Trophoblast cell (in vitro differentiated cells and primary cell): ENCODE results near the gene FRMD4A.
A peak's percentile ranks its signal among the peaks of the same experiment; 100 is the strongest.

Experiments
- DNase-seq, 2 donors: peaks; one replicate each; pipeline ENCODE4 v3.0.0-alpha.2; 2016
- H2AFZ ChIP-seq: 2 replicates; pipeline ENCODE4 v1.6.1; 2013; ENCODE audit warnings: low read length, moderate library complexity, mild to moderate bottlenecking; ENCODE audit not compliant: insufficient read depth, poor library complexity
- H2AK5ac ChIP-seq: 2 replicates; pipeline ENCODE4 v1.6.1; 2013; ENCODE audit warnings: mild to moderate bottlenecking, low read length
- H2BK120ac ChIP-seq: 2 replicates; pipeline ENCODE4 v1.6.1; 2013; ENCODE audit warnings: low read length, mild to moderate bottlenecking, moderate library complexity; ENCODE audit not compliant: insufficient read depth, poor library complexity
- H2BK12ac ChIP-seq: 2 replicates; pipeline ENCODE4 v1.6.1; 2013; ENCODE audit warnings: mild to moderate bottlenecking, low read length, moderate library complexity
- H2BK5ac ChIP-seq: 2 replicates; pipeline ENCODE4 v1.6.1; 2013; ENCODE audit warnings: low read length, low read depth, moderate library complexity, mild to moderate bottlenecking; ENCODE audit not compliant: poor library complexity
- H3K14ac ChIP-seq: 2 replicates; pipeline ENCODE4 v1.6.1; 2013; ENCODE audit warnings: mild to moderate bottlenecking, low read length
- H3K18ac ChIP-seq: 2 replicates; pipeline ENCODE4 v1.6.1; 2013; ENCODE audit warnings: mild to moderate bottlenecking, low read length
- H3K23ac ChIP-seq: 2 replicates; pipeline ENCODE4 v1.6.1; 2013; ENCODE audit warnings: low read length
- H3K27ac ChIP-seq: 2 replicates; pipeline ENCODE4 v1.5.1; 2013; ENCODE audit warnings: low read depth, mild to moderate bottlenecking, inconsistent platforms, low read length, moderate library complexity
- H3K27me3 ChIP-seq: 2 replicates; pipeline ENCODE4 v1.6.1; 2013; ENCODE audit warnings: inconsistent platforms, mild to moderate bottlenecking, low read length, moderate library complexity; ENCODE audit not compliant: insufficient read depth
- H3K36me3 ChIP-seq, 2 experiments: 1 replicate in 1 of 2; 2 replicates in 1 of 2; pipeline ENCODE4 v1.6.1; 2013; ENCODE audit warnings: low read length in 2 of 2, mild to moderate bottlenecking in 2 of 2, moderate library complexity in 1 of 2; ENCODE audit not compliant: insufficient read depth in 2 of 2, control insufficient read depth in 1 of 2
- H3K4ac ChIP-seq: 2 replicates; pipeline ENCODE4 v1.6.1; 2013; ENCODE audit warnings: low read depth, mild to moderate bottlenecking, low read length, moderate library complexity
- H3K4me1 ChIP-seq, 2 experiments: 1 replicate in 1 of 2; 2 replicates in 1 of 2; pipeline ENCODE4 v1.6.1; 2013; ENCODE audit warnings: low read length in 2 of 2, mild to moderate bottlenecking in 2 of 2, moderate library complexity in 1 of 2; ENCODE audit not compliant: insufficient read depth in 2 of 2, control insufficient read depth in 1 of 2
- H3K4me2 ChIP-seq: 2 replicates; pipeline ENCODE4 v1.6.1; 2013; ENCODE audit warnings: inconsistent platforms, mild to moderate bottlenecking, low read length, moderate library complexity
- H3K4me3 ChIP-seq: 2 replicates; pipeline ENCODE4 v1.5.1; 2013; ENCODE audit warnings: mild to moderate bottlenecking, low read depth, low read length, inconsistent platforms
- H3K79me1 ChIP-seq: one replicate; pipeline ENCODE4 v1.6.1; 2013; ENCODE audit warnings: low read length
- H3K79me2 ChIP-seq: 2 replicates; pipeline ENCODE4 v1.6.1; 2013; ENCODE audit warnings: low read length, mild to moderate bottlenecking; ENCODE audit not compliant: control insufficient read depth, insufficient read depth, poor library complexity
- H3K9ac ChIP-seq: 2 replicates; pipeline ENCODE4 v1.6.1; 2013; ENCODE audit warnings: mild to moderate bottlenecking, low read length
- H3K9me3 ChIP-seq: 2 replicates; pipeline ENCODE4 v1.6.1; 2013; ENCODE audit warnings: low read depth, mild to moderate bottlenecking, control low read depth, inconsistent platforms, low read length; ENCODE audit not compliant: insufficient read depth
- H4K12ac ChIP-seq: 2 replicates; pipeline ENCODE4 v1.6.1; 2013; ENCODE audit warnings: low read depth, mild to moderate bottlenecking, low read length, moderate library complexity
- H4K8ac ChIP-seq: 2 replicates; pipeline ENCODE4 v1.6.1; 2013; ENCODE audit warnings: low read depth, mild to moderate bottlenecking, low read length, moderate library complexity
- H4K91ac ChIP-seq: one replicate; pipeline ENCODE4 v1.6.1; 2013; ENCODE audit warnings: low read depth, mild to moderate bottlenecking, low read length, moderate library complexity
- WGBS: extraction: QIAGEN DNeasy Blood & Tissue Kit; methylation state at CpG from one replicate; pipeline ENCODE4 v1.1.7; 2013; ENCODE audit warnings: missing lambda C conversion rate; ENCODE audit not compliant: insufficient read length, insufficient coverage; ENCODE audit errors: extremely low coverage; 5-methylcytosine and 5-hydroxymethylcytosine counted together

Gene FRMD4A

GRCh38 chr10:14304046-14304445 lies 26.7 kb downstream of the FRMD4A start:
- Histone ChIP-seq H3K4me1 (peaks cover 5 to 7% of the 10 kb centered on the region in 2 experiments), H3K79me2 (no peaks in the 10 kb centered on the region), H3K9me3 (no peaks in the 10 kb centered on the region), H3K18ac (no peak overlapping the region), H3K79me1 (no peaks in the 10 kb centered on the region), H3K23ac (no peak overlapping the region), H4K12ac (no peak overlapping the region), H2AK5ac (no peak overlapping the region), H2BK5ac (no peak overlapping the region), H4K91ac (no peak overlapping the region), H3K27ac (no peak overlapping the region), H3K9ac (no peak overlapping the region), H3K27me3 (no peaks in the 10 kb centered on the region), H3K14ac (no peak overlapping the region), H2BK120ac (no peak overlapping the region), H2BK12ac (no peak overlapping the region), H3K36me3 (no peaks in the 10 kb centered on the region), H3K4me3 (no peak overlapping the region), H4K8ac (no peak overlapping the region), H3K4me2 (no peak overlapping the region), H2AFZ (no peak overlapping the region), H3K4ac (no peak overlapping the region)
- no peak for DNase-seq
- WGBS = no CpG with 5 or more reads among the region's 5 CpGs

- Histone ChIP-seq H3K14ac (no peak overlapping the region), H3K4me2 (no peak overlapping the region), H3K9ac (no peak overlapping the region), H2AK5ac (no peak overlapping the region), H3K79me1 (no peaks in the 10 kb centered on the region), H3K27me3 (no peaks in the 10 kb centered on the region), H3K4ac (no peak overlapping the region), H4K91ac (no peak overlapping the region), H3K23ac (no peak overlapping the region), H3K4me1 (peaks cover 5 to 10% of the 10 kb centered on the region in 2 experiments), H2AFZ (no peak overlapping the region), H3K4me3 (no peak overlapping the region), H3K36me3 (no peaks in the 10 kb centered on the region), H4K12ac (no peak overlapping the region), H4K8ac (no peak overlapping the region), H3K27ac (no peak overlapping the region), H3K18ac (no peak overlapping the region), H2BK5ac (no peak overlapping the region), H3K9me3 (no peaks in the 10 kb centered on the region), H2BK120ac (no peak overlapping the region), H2BK12ac (no peak overlapping the region), H3K79me2 (no peaks in the 10 kb centered on the region)
- peak in 1 of 2 donors; percentile 57 for DNase-seq
- WGBS = no CpG with 5 or more reads among the region's 2 CpGs
These were observed 28.7 kb downstream of the FRMD4A start for GRCh38 chr10:14302035-14302434.

GRCh38 chr10:14299556-14299955 lies 31.2 kb downstream of the FRMD4A start:
- H4K12ac ChIP-seq = no peak overlapping the region
- H3K79me2 ChIP-seq = no peaks in the 10 kb centered on the region
- no CpG with 5 or more reads among the region's 3 CpGs for WGBS
- H2BK120ac ChIP-seq = no peak overlapping the region
- H3K23ac ChIP-seq = no peak overlapping the region
- no peak overlapping the region for H2AK5ac ChIP-seq
- H3K4me3 ChIP-seq = no peak overlapping the region
- H3K36me3 ChIP-seq = no peaks in the 10 kb centered on the region
- no peak overlapping the region for H3K14ac ChIP-seq
- no peak overlapping the region for H3K4ac ChIP-seq
- H2AFZ ChIP-seq = no peak overlapping the region
- H3K27ac ChIP-seq = no peak overlapping the region
- H3K27me3 ChIP-seq = no peaks in the 10 kb centered on the region
- H3K18ac ChIP-seq = no peak overlapping the region
- H3K79me1 ChIP-seq = peaks cover 2% of the 10 kb centered on the region
- H3K4me2 ChIP-seq = no peak overlapping the region
- no peak overlapping the region for H3K9ac ChIP-seq
- H3K9me3 ChIP-seq = no peaks in the 10 kb centered on the region
- no peak overlapping the region for H2BK5ac ChIP-seq
- H2BK12ac ChIP-seq = no peak overlapping the region
- peaks cover 5 to 13% of the 10 kb centered on the region in 2 experiments for H3K4me1 ChIP-seq
- no peak for DNase-seq
- H4K8ac ChIP-seq = no peak overlapping the region
- no peak overlapping the region for H4K91ac ChIP-seq

GRCh38 chr10:14296065-14296709 lies 34.5 kb downstream of the FRMD4A start:
- Histone ChIP-seq H3K36me3 (no peaks in the 10 kb centered on the region), H3K9ac (no peak overlapping the region), H2BK5ac (no peak overlapping the region), H2BK12ac (no peak overlapping the region), H3K4me3 (no peak overlapping the region), H3K27ac (no peak overlapping the region), H4K12ac (no peak overlapping the region), H3K18ac (no peak overlapping the region), H3K4me2 (no peak overlapping the region), H3K9me3 (peaks cover 1% of the 10 kb centered on the region), H3K4me1 (peaks cover 5 to 13% of the 10 kb centered on the region in 2 experiments), H2AFZ (no peak overlapping the region), H3K23ac (no peak overlapping the region), H3K79me2 (no peaks in the 10 kb centered on the region), H3K14ac (no peak overlapping the region), H3K79me1 (peaks cover 2% of the 10 kb centered on the region), H4K91ac (no peak overlapping the region), H3K27me3 (no peaks in the 10 kb centered on the region), H4K8ac (no peak overlapping the region), H3K4ac (no peak overlapping the region), H2AK5ac (no peak overlapping the region), H2BK120ac (no peak overlapping the region)
- WGBS = no CpG with 5 or more reads among the region's 9 CpGs
- DNase-seq = peak in 1 of 2 donors; percentile 14
